Transverse colon (tissue), 4 donors: ENCODE results near the gene TBC1D10B.

Experiments used
- EP300 ChIP-seq: sonication (generic); formaldehyde crosslinking; IDR thresholded peaks from one replicate; pipeline ENCODE4 v1.6.1; 2017; ENCODE audit warnings: antibody characterized with exemption, low read depth
- POLR2AphosphoS5 ChIP-seq, 3 donors: sonication (generic); formaldehyde crosslinking; IDR thresholded peaks; one replicate each; pipeline ENCODE4 v1.6.1; 2016; ENCODE audit warnings: antibody characterized with exemption in 3 of 3
- TF ChIP-seq, protein P1 (sequence below), 5 experiments: fragments of 200-600 bp in 3 of 5; fragments of 450-650 bp in 2 of 5; sonication (generic) in 3 of 5; IDR thresholded peaks; 1 replicate in 2 of 5; 2 replicates in 3 of 5; pipeline ENCODE4 v1.5.1; 2016 to 2017; ENCODE audit warnings: antibody characterized with exemption in 5 of 5, inconsistent platforms in 3 of 5, mild to moderate bottlenecking in 2 of 5, moderate library complexity in 1 of 5

- TF ChIP-seq POLR2AphosphoS5 (IDR thresholded peaks at IDR 0.05) = no peak
- TF ChIP-seq, protein P1, sequence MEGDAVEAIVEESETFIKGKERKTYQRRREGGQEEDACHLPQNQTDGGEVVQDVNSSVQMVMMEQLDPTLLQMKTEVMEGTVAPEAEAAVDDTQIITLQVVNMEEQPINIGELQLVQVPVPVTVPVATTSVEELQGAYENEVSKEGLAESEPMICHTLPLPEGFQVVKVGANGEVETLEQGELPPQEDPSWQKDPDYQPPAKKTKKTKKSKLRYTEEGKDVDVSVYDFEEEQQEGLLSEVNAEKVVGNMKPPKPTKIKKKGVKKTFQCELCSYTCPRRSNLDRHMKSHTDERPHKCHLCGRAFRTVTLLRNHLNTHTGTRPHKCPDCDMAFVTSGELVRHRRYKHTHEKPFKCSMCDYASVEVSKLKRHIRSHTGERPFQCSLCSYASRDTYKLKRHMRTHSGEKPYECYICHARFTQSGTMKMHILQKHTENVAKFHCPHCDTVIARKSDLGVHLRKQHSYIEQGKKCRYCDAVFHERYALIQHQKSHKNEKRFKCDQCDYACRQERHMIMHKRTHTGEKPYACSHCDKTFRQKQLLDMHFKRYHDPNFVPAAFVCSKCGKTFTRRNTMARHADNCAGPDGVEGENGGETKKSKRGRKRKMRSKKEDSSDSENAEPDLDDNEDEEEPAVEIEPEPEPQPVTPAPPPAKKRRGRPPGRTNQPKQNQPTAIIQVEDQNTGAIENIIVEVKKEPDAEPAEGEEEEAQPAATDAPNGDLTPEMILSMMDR (IDR thresholded peaks at IDR 0.05) = no peak
- TF ChIP-seq EP300 = no peak
Measured at GRCh38 chr16:30380072-30380802, 9.9 kb upstream of the TBC1D10B start.
